Osteoblast (primary cell): ENCODE measurements around the gene LINC00237. TPM values are rescaled to one million over a fixed set of nuclear protein-coding genes. Genes with fewer than 3 reads are reported as not detected.

Experiments
- small RNA-seq: library from RNA; depleted of rRNA; stranded (forward); fragments of <200 nt; gene quantifications from one replicate; pipeline ENCODE3, GENCODE V24; 2012
- total RNA-seq: library from RNA; depleted of rRNA; stranded (reverse); fragments of >200 nt; gene quantifications from 2 replicates; pipeline ENCODE4 v1.2.3, GENCODE V29; 2012

LINC00237 gene
- total RNA-seq, 1 donor = not detected

Small RNAs within 50 kb of the gene (small RNA-seq; reads per million reads assigned to genes)
- not detected for gene RNA5SP477

Other genes with a start within 250 kb of the LINC00237 start
- gene KIZ, start 19.7 kb upstream of the LINC00237 start, total RNA-seq = 40.1 and 40.5 TPM in 2 replicates
- 124 and 125 TPM in 2 replicates for gene XRN2, start 197.0 kb upstream of the LINC00237 start, total RNA-seq